K562 (cell line): ENCODE results near the gene B3GALT6. TPM values are rescaled to one million over a fixed set of nuclear protein-coding genes. Genes with fewer than 3 reads are reported as not detected.

Experiments
- CCNT2 ChIP-seq: IDR thresholded peaks from 2 replicates; pipeline ENCODE4 v1.6.1; 2011; ENCODE audit warnings: borderline replicate concordance, low read depth, mild to moderate bottlenecking, moderate library complexity, mixed read lengths, low read length; ENCODE audit not compliant: insufficient read length; ENCODE audit errors: extremely low read depth
- DPF2 ChIP-seq: fragments of 450-650 bp; IDR thresholded peaks from 2 replicates; pipeline ENCODE4 v1.6.1; 2016
- FOXA3 ChIP-seq, 2 experiments: fragments of 450-650 bp in 1 of 2; sonication (generic) in 1 of 2; formaldehyde crosslinking; IDR thresholded peaks in 1 of 2; conservative IDR thresholded peaks in 1 of 2; 2 replicates each; pipeline versions ENCODE4 v1.4.0 to v1.8.0; 2020 to 2022; ENCODE audit warnings: mild to moderate bottlenecking in 2 of 2, missing genetic modification reagents in 1 of 2
- IFI16 ChIP-seq: fragments of 250-450 bp; sonication (Bioruptor Pico); IDR thresholded peaks from 2 replicates; pipeline ENCODE4 v2.1.2; 2022; ENCODE audit warnings: mild to moderate bottlenecking, inconsistent platforms
- KLF1 ChIP-seq: fragments of 450-650 bp; IDR thresholded peaks from 2 replicates; pipeline ENCODE4 v1.6.1; 2016; ENCODE audit warnings: missing genetic modification characterization, missing compliant biosample characterization
- KLF6 ChIP-seq: fragments of 250-450 bp; sonication (Bioruptor Pico); IDR thresholded peaks from 2 replicates; pipeline ENCODE4 v1.4.0; 2020; ENCODE audit warnings: mild to moderate bottlenecking, moderate library complexity, borderline replicate concordance
- MBD2 ChIP-seq: sonication (generic); IDR thresholded peaks from 2 replicates; pipeline ENCODE4 v1.6.1; 2016; ENCODE audit warnings: low read depth, borderline replicate concordance
- MCM3 ChIP-seq: fragments of 450-650 bp; IDR thresholded peaks from 2 replicates; pipeline ENCODE4 v1.6.1; 2016
- MTF1 ChIP-seq: fragments of 250-450 bp; sonication (Bioruptor Pico); IDR thresholded peaks from 2 replicates; pipeline ENCODE4 v1.9.0; 2021; ENCODE audit warnings: moderate library complexity, mild to moderate bottlenecking, inconsistent platforms, borderline replicate concordance
- PHF20 ChIP-seq: fragments of 450-650 bp; IDR thresholded peaks from 2 replicates; pipeline ENCODE4 v1.6.1; 2018; ENCODE audit not compliant: partially characterized antibody
- REST ChIP-seq, 2 experiments: fragments of 450-650 bp; formaldehyde crosslinking in 1 of 2; IDR thresholded peaks; 2 replicates each; pipeline versions ENCODE4 v1.4.0 to v1.6.1; 2014 to 2020; ENCODE audit warnings: mild to moderate bottlenecking in 2 of 2, borderline replicate concordance in 1 of 2, low read depth in 1 of 2
- SMC3 ChIP-seq: conservative IDR thresholded peaks from 2 replicates; pipeline ENCODE4 v1.6.1; 2011; ENCODE audit warnings: low read depth, low read length, improper control_type of control experiment; ENCODE audit not compliant: insufficient read depth
- SRF ChIP-seq, 2 experiments: fragments of 250-450, 450-650 bp in 1 of 2; sonication (Bioruptor Pico) in 1 of 2; sonication (generic) in 1 of 2; formaldehyde crosslinking; IDR thresholded peaks; 2 replicates each; pipeline versions ENCODE4 v1.5.0 to v1.5.1; 2020 to 2022; ENCODE audit warnings: mild to moderate bottlenecking in 1 of 2, missing genetic modification reagents in 1 of 2
- ZBTB5 ChIP-seq: fragments of 450-650 bp; IDR thresholded peaks from 2 replicates; pipeline ENCODE4 v1.6.1; 2017; ENCODE audit warnings: antibody characterized with exemption
- ZBTB7A ChIP-seq: IDR thresholded peaks from 2 replicates; pipeline ENCODE4 v1.6.1; 2011; ENCODE audit warnings: low read depth, mild to moderate bottlenecking, low read length, moderate library complexity, borderline replicate concordance; ENCODE audit not compliant: control insufficient read depth
- polyA plus RNA-seq, 8 experiments: library from polyadenylated mRNA; depleted of rRNA in 4 of 8; stranded (reverse) in 5 of 8; unstranded in 3 of 8; fragments of >200 nt; fragmentation: Nextera tagmentation in 2 of 8; fragmentation: Illumina TruSeq in 1 of 8; extraction: Ambion mirVana in 2 of 8; extraction: Trizol in 1 of 8; gene quantifications; 2 replicates each; pipeline versions ENCODE4 v1.2.1 to v1.2.3, GENCODE V29; 2011 to 2014; ENCODE audit warnings: inconsistent platforms in 1 of 8, missing spikeins in 1 of 8
- total RNA-seq, 7 experiments: library from RNA; depleted of rRNA in 6 of 7; stranded (reverse); fragments of >200 nt in 6 of 7; fragmentation: Illumina TruSeq in 2 of 7; extraction: Trizol in 2 of 7; gene quantifications; 2 replicates each; pipeline versions ENCODE4 v1.2.1 to v1.2.3, GENCODE V29; 2011 to 2021; ENCODE audit warnings: low replicate concordance in 1 of 7

The B3GALT6 gene
- total and polyA plus RNA-seq, 9 of the 15 experiments (the other 6 are each of a cell fraction or from before 2014, with no cell fraction given) = 0.68 to 29.8 (median 9.9) TPM

GRCh38 chr1:1200876-1201810 lies 30.9 kb upstream of the B3GALT6 start (continued):
- TF ChIP-seq SMC3 = no peak
- no peak for TF ChIP-seq KLF1 (tag)
- no peak for TF ChIP-seq IFI16 (CRISPR knock-in tag)
- TF ChIP-seq MTF1 (CRISPR knock-in tag) = no peak
- no peak for TF ChIP-seq MCM3
- peak; percentile 82 for TF ChIP-seq CCNT2
- TF ChIP-seq REST (IDR thresholded peaks at IDR 0.05; ENCODE audit: borderline replicate concordance) = no peak
- no peak; the same call in 1 of the 2 replicates for TF ChIP-seq REST (CRISPR knock-in tag; IDR thresholded peaks at IDR 0.05; ENCODE audit: low read depth)
- TF ChIP-seq DPF2 = peak; percentile 52; the same call in 1 of the 2 replicates
- TF ChIP-seq ZBTB5 = no peak
- no peak for TF ChIP-seq KLF6 (CRISPR knock-in tag)
- TF ChIP-seq MBD2 = no peak
- peak; percentile 26 for TF ChIP-seq PHF20
- TF ChIP-seq ZBTB7A = peak; percentile 96; the same call in 1 of the 2 replicates
- TF ChIP-seq FOXA3 (CRISPR knock-in tag; conservative IDR thresholded peaks at IDR 0.05 in 1 of 2, IDR thresholded peaks at IDR 0.05 in 1 of 2) = 0 out of 4 replicates have a peak, but pooled peaks of 1 of the 2 experiments have one; percentile 34
- peak in 1 of 2 experiments; percentile 25; a peak in 1 of 4 replicates for TF ChIP-seq SRF (CRISPR knock-in tag; IDR thresholded peaks at IDR 0.05)
